Smooth muscle cell (in vitro differentiated cells): Measurements from ENCODE around the gene MYBPH. TPM values are rescaled to one million over a fixed set of nuclear protein-coding genes. Genes with fewer than 3 reads are reported as not detected.

Experiments
- DNase-seq: peaks from one replicate; lab custom pipeline; 2025; ENCODE audit not compliant: unreplicated experiment; lab: John Stamatoyannopoulos, UW
- H2AFZ ChIP-seq: fragments of 200-600 bp; sonication (generic); 2 replicates; pipeline ENCODE4 v1.6.0; 2016; ENCODE audit warnings: antibody characterized with exemption, low read depth, mild to moderate bottlenecking
- H3F3A ChIP-seq: fragments of 200-600 bp; sonication (generic); 2 replicates; pipeline ENCODE4 v1.6.0; 2017; ENCODE audit warnings: antibody characterized with exemption, low read depth
- H3K27ac ChIP-seq: fragments of 200-600 bp; sonication (generic); 2 replicates; pipeline ENCODE4 v1.5.1; 2016; ENCODE audit warnings: low read depth, mild to moderate bottlenecking
- H3K27me3 ChIP-seq: fragments of 200-600 bp; sonication (generic); 2 replicates; pipeline ENCODE4 v1.6.1; 2016; ENCODE audit warnings: low read depth, mild to moderate bottlenecking
- H3K36me3 ChIP-seq: fragments of 200-600 bp; sonication (generic); 2 replicates; pipeline ENCODE4 v1.5.1; 2016; ENCODE audit warnings: low read depth
- H3K4me1 ChIP-seq: fragments of 200-600 bp; sonication (generic); 2 replicates; pipeline ENCODE4 v1.5.1; 2016; ENCODE audit warnings: low read depth
- H3K4me2 ChIP-seq: fragments of 200-600 bp; sonication (generic); 2 replicates; pipeline ENCODE4 v1.6.0; 2016; ENCODE audit warnings: mild to moderate bottlenecking
- H3K4me3 ChIP-seq: fragments of 200-600 bp; sonication (generic); 2 replicates; pipeline ENCODE4 v1.5.1; 2016; ENCODE audit warnings: mild to moderate bottlenecking
- H3K79me2 ChIP-seq: fragments of 200-600 bp; sonication (generic); 2 replicates; pipeline ENCODE4 v1.6.0; 2016; ENCODE audit warnings: low read depth, mild to moderate bottlenecking
- H3K9ac ChIP-seq: fragments of 200-600 bp; sonication (generic); 2 replicates; pipeline ENCODE4 v1.6.0; 2016; ENCODE audit warnings: low read depth
- H3K9me3 ChIP-seq: fragments of 200-600 bp; sonication (generic); replicated peaks from 2 replicates; pipeline ENCODE4 v1.5.1; 2016; ENCODE audit warnings: low read depth
- H4K20me1 ChIP-seq: fragments of 200-600 bp; sonication (generic); 2 replicates; pipeline ENCODE4 v1.6.0; 2016; ENCODE audit warnings: low read depth
- CTCF ChIP-seq: fragments of 200-600 bp; sonication (generic); IDR thresholded peaks from 2 replicates; pipeline ENCODE4 v1.5.1; 2017; ENCODE audit warnings: borderline replicate concordance, mild to moderate bottlenecking, antibody characterized with exemption; ENCODE audit not compliant: insufficient read depth, poor library complexity, severe bottlenecking
- WGBS: methylation state at CpG from one replicate; pipeline ENCODE4 v1.1.7; 2016; ENCODE audit warnings: low lambda C conversion rate; 5-methylcytosine and 5-hydroxymethylcytosine counted together
- polyA plus RNA-seq: library from polyadenylated mRNA; unstranded; fragments of >200 nt; fragmentation: Nextera tagmentation; extraction: Ambion mirVana; gene quantifications from 2 replicates; pipeline ENCODE4 v1.2.1, GENCODE V29; 2016
- total RNA-seq: library from RNA; depleted of rRNA; stranded (reverse); fragments of >200 nt; gene quantifications from 2 replicates; pipeline ENCODE4 v1.2.3, GENCODE V29; 2014

MYBPH gene
- total and polyA plus RNA-seq, 2 experiments from 2014 or later, result 0.67 to 1.7 TPM

GRCh38 chr1:203144661-203145060, 31.0 kb downstream of the MYBPH start:
- Histone ChIP-seq H3K79me2 (peaks cover 7% of the 10 kb centered on the region), H3K4me1 (peaks cover 8% of the 10 kb centered on the region), H3K27ac (no peak overlapping the region), H2AFZ (no peak overlapping the region), H3K9ac (no peak overlapping the region), H3F3A (no peaks in the 10 kb centered on the region), H3K36me3 (no peaks in the 10 kb centered on the region), H3K4me2 (no peak overlapping the region), H4K20me1 (no peaks in the 10 kb centered on the region), H3K4me3 (no peak overlapping the region), H3K27me3 (no peaks in the 10 kb centered on the region), H3K9me3 (no peaks in the 10 kb centered on the region)
- no peak for DNase-seq
- no peak for TF ChIP-seq CTCF
- WGBS, result 48% methylated on average over 6 of the region's 6 CpGs

GRCh38 chr1:203143641-203144040, 32.0 kb downstream of the MYBPH start:
- Histone ChIP-seq H3K4me2 (no peak overlapping the region), H3K4me1 (peaks cover 8% of the 10 kb centered on the region), H3K9ac (no peak overlapping the region), H3K4me3 (no peak overlapping the region), H3K27me3 (no peaks in the 10 kb centered on the region), H4K20me1 (no peaks in the 10 kb centered on the region), H2AFZ (no peak overlapping the region), H3K79me2 (peaks cover 3% of the 10 kb centered on the region), H3K36me3 (no peaks in the 10 kb centered on the region), H3F3A (no peaks in the 10 kb centered on the region), H3K9me3 (no peaks in the 10 kb centered on the region), H3K27ac (no peak overlapping the region)
- 88% methylated on average over 11 of the region's 11 CpGs for WGBS
- no peak for DNase-seq
- TF ChIP-seq CTCF, result no peak

- no peak for TF ChIP-seq CTCF
Observed at GRCh38 chr1:203142684-203143408, 32.8 kb downstream of the MYBPH start.

GRCh38 chr1:203142124-203142523, 33.5 kb downstream of the MYBPH start:
- Histone ChIP-seq H3K4me1 (peaks cover 5% of the 10 kb centered on the region), H3K9me3 (no peaks in the 10 kb centered on the region), H3F3A (no peaks in the 10 kb centered on the region), H2AFZ (no peak overlapping the region), H3K27me3 (no peaks in the 10 kb centered on the region), H3K36me3 (no peaks in the 10 kb centered on the region), H3K4me2 (no peak overlapping the region), H3K79me2 (peaks cover 8% of the 10 kb centered on the region), H3K27ac (no peak overlapping the region), H3K4me3 (no peak overlapping the region), H4K20me1 (no peaks in the 10 kb centered on the region), H3K9ac (no peak overlapping the region)
- WGBS, result 97% methylated on average over 6 of the region's 6 CpGs
- DNase-seq, result no peak
- TF ChIP-seq CTCF, result no peak

More at GRCh38 chr1:203142684-203143408, 32.8 kb downstream of the MYBPH start:
- H3F3A ChIP-seq, result no peaks in the 10 kb centered on the region
- no peak overlapping the region for H3K9ac ChIP-seq
- no peaks in the 10 kb centered on the region for H4K20me1 ChIP-seq
- H3K4me1 ChIP-seq, result peaks cover 8% of the 10 kb centered on the region
- H3K36me3 ChIP-seq, result no peaks in the 10 kb centered on the region
- H2AFZ ChIP-seq, result no peak overlapping the region
- no peak for DNase-seq
- WGBS, result 78% methylated on average over 5 of the region's 5 CpGs
- H3K9me3 ChIP-seq, result no peaks in the 10 kb centered on the region
- peaks cover 8% of the 10 kb centered on the region for H3K79me2 ChIP-seq
- no peak overlapping the region for H3K4me2 ChIP-seq
- no peak overlapping the region for H3K27ac ChIP-seq
- no peaks in the 10 kb centered on the region for H3K27me3 ChIP-seq
- no peak overlapping the region for H3K4me3 ChIP-seq
